NCI-H82 treated with DMSO at 0.1 percent for 48 hours (cell line): ENCODE data around the gene PRR15L.

Experiments used
- DNase-seq: peaks from one replicate; lab custom pipeline; 2025; ENCODE audit not compliant: unreplicated experiment; lab: John Stamatoyannopoulos, UW

Gene PRR15L

DNA sequence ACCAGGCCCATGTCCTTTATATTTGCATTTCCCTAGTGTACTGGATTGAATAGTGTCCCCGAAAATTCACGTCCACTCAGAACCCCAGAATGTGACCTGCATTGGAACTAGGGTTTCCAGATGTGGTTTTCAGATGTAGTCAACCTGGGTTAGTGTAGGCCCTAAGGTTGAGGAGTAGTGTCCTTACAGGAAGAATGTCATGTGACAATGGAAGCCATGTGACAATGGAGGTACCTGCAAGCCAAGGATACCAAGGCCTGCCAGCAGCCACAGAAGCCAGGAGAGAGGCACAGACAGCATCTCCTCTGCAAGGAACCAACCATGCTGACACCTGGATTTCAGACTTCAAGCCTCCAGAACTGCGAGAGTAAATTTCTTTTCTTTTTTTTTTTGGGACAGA lies 5.2 kb upstream of the PRR15L start:
- no peak for DNase-seq

DNA sequence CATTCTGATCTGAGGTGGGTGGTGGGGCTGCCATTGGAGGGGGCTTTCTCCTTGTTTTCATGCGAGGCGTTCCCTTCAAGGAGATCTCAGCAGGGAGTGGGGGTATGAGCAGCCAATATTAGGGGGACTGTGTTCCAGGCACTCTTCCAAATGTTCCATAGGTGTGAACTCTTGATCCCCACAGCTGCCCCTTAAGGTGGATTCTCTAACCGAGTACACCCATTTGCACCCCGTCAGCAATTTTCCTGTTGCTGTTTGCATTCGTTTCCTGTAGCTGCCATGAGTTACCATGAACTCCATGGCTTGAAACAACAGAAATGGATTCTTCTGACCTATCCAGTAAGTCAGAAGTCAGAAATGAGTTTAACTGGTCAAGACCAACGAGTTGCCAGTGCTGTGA lies 3.7 kb upstream of the PRR15L start:
- DNase-seq: no peak

DNA sequence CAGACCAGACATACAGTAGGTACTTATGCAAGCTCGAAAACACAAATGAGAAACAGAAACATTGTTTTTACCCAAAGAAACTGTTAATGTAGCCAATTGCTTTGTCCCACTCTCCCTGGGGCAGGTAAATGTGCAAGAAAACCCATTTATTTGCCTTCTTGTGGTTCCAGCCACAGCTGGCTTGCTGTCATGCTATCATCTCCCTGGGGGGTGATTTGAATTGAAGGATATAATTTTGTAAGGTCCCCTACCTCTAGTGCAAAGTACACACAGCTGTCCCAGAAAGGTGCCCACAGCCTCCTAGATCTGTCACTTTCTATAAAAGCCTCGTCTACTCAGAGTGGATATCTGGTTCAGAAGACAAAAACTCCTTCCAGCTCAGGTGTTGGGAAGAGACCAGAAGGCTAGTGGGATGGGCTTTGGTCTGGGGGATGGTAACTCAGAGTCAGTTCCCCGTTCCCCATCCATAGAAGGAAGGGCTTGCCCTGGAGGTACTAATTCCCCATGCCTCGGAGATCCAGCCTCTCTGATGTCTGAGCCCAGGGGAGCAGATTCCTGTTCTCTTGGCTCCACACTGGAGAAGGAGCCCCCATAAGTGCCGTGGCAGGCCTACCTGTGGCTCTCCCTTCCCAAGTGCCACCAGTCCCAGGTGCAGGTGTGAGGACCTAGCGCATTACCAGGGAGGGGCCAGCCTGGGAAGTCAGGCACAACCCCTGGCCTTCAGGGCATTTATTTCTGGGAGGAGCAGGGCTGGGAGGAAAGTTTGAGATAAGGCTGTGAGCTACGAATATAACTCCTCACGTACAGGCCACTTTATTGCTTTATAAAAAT lies 2.4 kb upstream of the PRR15L start:
- DNase-seq: no peak

DNA sequence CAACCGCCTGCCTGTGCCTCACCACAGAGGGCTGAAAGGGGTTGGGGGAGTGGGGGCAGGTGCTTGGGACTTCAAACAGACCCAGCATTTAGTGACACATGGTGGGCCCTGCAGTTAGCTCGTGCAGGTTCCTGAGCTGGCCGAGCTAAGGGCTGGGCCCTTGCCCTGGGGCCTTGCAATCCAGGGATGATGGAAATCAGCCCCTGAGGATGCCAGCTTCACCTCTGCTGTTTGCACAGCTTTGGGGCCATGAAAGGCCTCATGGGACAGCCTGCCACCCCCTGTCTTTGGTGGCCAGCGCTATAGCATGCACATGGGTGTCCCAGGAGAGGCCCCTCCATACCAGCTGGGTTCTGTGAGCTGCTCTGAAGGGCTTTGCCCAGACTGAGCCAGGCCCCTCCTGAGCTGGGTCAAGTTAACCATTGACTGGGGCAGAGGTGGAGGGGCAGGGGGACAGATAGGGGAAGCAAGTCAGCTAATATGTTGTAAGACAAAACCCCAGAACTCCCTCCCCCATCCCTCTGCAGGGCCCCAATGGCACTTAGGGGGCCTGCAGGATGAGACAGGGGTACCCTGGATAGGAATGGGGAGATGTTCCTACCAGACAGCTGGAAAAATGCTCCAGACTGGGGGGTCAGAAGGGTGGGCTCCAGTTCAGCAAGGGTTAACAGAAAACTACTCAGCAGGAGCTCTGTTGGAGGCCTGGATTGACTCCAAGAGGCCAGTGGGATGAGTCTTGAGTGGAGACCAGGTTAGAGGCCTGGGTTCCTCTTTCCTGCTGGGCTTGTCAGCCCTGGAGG lies 692 bp downstream of the PRR15L start:
- DNase-seq: no peak

DNA sequence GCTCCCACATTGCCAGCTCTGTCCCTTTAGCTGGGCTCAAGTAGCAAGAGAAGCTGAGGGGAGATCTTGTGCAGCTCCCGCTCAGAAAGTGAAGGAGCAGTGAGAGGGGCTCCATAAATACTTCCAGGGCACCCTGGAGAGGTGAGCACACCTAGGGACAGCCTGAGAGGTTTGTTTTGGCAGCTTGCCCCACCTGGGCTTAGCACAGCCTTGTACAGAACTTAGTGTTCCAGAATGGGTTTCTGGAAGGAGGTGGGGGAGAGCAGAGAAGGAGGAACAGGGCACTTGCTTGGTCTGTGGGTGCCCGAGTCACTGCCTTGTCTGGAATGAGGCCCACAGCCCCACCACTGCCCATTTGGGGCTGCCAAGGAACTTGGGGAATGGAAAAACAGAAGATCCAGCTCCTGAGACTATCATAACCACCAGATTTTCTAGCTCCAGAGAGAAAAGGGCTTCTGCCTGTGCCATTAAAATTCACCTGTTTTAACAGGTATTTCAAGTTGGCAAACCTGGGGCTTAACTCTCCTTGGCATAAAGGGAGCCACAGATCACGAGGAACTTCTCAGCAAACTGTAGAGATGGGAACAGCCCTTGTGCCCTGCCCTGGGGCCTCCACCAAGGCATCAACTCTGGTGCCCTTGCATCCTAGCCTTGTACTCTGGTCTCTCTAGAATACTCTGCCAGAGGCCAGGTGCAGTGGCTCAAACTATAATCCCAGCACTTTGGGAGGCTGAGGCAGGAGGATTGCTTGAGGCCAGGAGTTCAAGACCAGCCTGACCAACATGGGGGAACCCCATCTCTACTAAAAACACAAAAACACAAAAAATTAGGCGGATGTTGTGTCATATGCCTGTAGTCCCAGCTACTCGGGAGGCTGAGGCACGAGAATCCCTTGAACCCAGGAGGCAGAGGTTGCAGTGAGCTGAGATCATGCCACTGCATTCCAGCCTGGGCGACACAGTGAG lies 1.9 kb downstream of the PRR15L start:
- DNase-seq: no peak

DNA sequence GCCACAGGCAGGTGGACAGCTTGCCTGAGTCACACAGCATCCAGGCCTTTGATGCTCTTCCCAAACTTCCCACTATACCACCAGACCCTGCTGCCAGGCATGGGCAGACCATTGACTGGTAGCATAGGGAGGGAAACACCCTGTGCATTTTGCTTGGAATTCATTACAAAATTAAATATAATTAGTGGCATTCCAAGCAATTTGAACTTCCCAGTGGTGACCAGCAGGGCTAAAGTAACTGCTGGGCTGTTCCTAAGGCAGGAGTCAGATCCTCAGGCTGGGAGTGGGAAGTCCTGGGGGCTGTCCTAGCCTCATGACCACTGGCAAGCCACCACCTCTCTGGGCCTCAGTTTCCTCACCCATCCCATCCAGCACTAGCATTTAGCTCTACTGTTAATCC lies 3.8 kb downstream of the PRR15L start:
- no peak for DNase-seq

DNA sequence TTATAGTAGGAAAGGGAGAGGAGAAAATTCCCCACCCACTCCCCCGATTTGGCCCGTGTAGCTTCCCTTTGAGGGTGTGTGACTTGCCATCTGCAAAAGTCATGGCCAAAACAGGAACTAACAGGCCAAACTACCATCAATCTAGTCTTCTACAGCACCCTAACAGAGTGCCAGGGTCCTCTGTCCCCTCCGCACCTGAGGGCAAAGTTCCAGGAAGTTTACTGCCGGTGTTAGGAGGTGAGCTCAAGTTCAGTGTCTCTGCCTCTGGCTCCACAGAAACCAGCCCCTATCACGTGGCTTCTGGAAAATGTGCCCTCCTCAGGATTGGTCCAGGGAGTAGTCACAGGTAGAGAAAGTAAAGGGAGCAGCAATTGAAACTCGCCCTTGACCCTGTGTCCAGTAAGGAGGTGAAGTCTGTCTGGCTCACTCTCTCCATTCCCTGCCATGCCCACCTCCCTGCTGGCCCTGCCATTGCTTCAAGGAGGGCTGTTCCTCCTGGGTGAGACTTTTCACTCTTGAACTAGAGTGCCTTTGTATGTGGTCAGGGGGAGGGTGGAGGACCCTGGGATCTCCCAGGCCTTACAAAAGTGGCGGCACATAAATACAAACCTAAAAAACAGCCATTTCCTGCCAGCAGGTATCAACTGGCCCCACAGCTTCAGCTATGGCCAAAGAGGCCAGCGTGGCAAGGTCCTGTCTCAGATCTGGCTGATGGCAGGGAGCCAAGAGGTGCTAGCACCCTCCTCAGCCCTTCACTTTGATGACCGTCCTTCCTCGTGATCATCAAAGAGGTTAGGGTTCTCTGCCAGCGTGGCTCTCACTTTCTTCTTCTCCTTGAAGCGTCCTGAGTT lies 5.3 kb downstream of the PRR15L start:
- DNase-seq: no peak

DNA sequence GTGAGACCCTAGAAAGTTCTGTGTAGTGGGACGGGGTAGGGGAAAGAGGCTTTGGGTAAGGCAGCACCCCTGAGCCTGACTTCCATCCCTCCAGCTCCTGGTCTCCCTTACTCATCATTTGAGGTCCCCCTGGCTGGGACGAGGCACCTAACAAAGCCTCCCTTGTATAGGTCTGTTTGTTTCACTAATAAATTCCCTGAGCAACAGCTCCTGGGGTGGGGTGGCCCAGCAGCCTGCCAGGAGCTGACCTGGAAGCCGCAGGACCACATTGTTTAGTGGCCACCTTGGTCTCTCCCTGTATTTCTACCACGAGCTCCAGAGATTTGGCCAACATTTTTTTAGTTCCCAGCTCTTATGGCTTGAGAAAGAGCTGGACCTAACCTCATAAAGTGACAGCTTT lies 7.2 kb downstream of the PRR15L start:
- DNase-seq: no peak

DNA sequence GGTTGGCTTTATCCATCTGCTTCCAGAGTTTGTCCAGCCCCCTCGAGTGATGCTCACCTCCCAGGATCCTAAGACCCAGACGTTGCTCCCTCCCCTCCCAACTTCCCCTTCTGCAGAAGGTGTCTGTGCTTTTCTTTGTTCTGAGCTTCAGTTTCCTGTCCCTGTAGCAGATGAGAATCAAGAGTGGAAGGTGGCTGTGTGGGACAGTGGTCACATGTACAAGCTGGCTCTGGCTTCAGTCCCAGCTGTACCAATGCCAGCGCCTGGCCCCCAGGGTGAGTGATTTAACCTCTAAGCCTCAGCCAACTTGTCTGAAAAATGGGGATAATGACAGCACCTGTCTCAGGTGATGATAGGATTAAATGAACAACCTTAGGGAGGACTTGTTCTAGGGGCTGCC lies 7.7 kb downstream of the PRR15L start:
- no peak for DNase-seq

DNA sequence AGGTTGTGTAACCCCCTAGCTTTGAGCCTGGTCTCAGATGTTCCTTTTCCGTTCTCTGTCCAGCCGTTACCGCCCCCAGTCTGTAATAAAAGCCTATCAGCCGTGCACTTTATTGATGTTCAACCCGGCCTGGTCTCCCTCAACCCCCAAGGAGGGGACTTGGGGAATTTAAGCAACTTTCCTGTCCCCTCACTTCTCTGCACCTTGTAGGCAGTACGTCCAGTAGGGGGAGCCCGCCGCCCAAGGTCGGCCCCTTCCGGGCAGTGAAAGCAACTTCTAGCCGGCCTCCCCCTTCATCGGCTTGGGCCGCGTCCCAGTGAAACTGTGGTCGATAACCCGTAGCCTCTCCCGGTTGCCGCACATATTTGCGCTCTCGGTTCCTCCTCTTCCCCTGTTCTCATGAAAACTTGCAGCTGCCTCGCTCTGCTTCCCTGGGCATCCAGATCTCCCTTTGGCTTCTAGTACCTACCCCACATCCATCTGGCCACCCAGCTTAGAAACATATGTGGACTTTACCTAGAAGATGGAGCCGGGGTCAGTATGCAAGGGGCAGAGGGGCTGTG lies 8.4 kb downstream of the PRR15L start:
- peak; percentile 65 for DNase-seq

DNA sequence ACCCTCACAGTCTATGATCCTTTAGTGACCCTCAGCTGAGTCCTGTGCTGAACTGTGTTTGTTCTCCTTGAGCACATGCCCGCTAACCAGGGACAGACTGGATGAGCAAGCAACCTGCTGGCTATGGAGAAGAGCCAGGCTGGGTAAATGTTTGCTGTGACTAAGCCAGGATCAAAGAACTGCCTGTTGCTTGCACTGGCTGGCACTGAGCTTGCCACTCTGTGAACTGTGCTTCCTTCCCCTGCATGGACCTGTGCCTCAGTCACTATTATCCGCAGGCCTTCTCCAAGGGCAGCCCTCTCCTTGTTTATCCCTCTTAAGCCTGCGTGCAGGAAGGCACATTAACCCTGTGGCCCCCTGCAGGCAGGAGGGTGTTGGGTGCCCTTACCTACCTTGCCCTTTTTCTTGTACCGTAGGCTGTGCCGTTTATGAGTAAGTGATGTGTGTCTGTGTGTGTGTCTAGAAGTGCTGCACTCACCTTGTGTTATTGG lies 8.9 kb downstream of the PRR15L start:
- no peak for DNase-seq

DNA sequence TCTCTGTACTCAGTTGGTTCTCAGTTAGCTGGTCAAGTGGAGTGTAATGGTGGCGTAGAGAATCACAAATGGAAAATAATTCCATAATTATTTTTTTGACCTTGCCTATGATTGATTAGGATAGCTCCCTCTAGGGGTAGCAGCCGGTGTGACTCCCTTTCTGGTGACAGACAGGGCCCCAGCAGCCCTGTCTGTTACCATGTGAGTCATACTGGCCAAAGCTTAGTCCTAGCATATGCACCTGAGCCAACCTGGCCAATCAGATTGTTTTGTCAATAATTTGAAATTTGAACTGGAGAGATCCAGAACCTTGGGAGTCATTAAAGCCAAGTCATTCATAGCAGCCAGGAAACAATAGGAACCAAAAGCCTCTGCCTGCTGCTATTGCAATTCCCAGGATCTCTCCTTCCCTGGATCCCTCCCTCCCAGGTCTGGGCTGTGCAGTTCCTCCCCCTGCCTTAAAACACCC lies 10.7 kb downstream of the PRR15L start:
- peak; percentile 52 for DNase-seq

DNA sequence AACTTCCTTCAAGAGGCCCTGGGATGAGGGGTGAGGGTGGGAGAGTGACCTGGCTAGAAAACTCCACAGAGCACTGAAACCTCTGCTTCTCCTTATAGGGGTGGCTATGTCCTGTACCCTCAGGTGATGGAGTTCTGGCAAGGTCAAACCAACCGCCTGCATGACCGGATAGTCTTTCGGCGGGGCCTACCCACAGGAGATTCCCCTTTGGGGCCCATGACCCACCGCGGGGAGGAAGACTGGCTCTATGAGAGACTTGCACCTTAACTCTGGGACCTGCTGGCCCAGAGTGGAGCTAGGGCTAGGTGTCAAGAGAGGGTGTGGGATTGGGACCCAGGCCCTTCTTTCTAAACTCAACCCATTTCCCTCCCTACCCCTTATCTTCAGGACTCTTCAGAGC lies 11.2 kb downstream of the PRR15L start:
- no peak for DNase-seq

DNA sequence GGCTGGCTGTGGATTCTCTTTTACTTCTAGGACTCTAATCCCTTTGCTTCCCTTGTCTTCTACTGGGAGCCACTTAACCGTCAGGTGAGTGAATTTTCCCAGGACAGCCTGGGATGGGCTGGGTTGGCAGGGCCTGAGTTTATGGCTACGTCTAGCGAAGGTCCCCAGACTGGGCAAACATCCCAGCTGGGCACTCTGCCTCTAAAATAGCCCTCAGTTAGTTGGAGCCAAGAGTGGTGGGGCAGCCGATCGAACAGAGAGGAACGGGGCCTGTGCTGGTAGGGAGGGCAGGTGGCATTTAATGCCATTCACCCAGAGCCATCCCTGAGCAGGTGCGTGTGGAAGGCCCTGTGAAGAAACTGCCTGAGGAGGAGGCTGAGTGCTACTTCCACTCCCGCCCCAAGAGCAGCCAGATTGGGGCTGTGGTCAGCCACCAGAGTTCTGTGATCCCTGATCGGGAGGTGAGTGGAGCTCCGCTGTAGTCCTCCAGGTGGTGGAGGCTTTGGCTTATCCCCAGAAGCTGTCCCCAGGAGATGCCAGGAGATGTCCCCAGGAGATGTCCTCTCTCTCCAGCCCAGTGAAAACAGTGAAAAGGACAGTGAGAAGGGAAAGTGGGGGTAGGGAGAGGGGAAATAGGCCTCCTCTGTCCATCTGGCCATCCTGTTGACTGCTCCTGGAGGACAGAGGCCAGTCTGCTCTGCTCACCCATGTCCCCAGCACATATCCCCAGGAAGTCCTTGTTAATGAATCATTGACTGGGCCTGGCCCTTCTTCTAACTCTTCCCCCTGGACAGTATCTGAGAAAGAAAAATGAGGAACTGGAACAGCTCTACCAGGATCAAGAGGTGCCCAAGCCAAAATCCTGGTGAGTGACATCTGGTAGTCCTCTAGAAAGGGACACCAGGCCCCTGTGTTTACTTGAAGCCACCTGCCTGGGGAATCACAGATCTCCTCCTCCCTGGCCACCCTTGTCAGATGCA lies 11.9 kb downstream of the PRR15L start:
- no peak for DNase-seq

DNA sequence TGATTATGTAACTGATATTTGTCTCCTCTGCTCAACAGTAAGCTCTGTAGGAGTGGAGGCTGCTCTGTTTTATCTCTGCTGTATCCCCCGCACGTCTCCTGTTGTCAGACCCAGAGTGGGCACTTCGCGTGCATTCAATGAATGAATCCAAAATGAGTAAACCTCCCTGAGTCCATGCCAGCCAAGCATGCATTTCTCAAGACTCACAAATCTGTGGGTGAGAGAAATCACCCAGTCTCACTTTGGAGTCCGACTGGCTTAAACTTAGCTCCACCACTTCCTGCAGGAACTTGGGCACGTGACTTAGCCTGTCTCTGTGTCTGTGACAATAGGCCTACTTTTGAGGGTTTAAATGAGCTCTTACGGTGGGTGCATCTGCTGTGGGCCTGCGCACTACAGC lies 12.6 kb downstream of the PRR15L start:
- no peak for DNase-seq

DNA sequence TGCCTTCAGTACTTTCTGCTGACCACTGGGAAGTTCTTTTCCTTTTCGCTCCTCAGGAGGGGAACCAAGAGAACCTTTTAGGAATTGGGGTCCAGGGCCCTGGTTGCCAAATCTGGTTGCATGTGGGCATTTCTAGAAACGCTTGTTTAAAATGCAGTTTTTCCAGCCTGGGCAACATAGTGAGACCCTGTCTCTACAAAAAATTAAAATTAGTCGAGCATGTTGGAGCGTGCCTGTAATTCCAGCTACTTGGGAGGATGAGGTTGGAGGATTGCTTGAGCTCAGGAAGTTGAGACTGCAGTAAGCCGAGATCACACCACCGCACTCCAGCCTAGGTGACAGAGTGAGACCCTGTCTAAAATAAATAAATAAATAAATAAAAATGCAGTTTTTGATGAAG lies 15.1 kb downstream of the PRR15L start:
- DNase-seq: no peak

DNA sequence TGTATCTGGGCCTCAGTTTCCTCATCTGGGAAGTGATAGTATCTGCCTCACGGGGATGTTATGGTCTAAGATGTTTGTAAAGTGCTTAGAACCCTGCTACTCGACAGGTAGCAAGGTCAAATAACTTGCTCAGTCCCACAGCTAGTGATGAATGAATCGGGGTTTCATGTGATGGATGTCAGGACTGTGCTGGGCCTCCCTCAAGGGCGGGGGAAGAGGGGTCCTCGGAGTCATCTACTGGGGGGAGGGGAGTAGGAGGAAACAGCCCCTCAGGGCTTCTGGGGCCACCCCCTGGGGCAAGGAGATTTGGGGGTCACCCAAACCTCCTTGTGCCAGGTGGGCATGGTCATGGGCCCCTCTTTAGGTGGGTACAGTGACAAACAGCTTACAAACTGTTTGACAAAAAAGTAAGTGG lies 15.6 kb downstream of the PRR15L start:
- DNase-seq: no peak

DNA sequence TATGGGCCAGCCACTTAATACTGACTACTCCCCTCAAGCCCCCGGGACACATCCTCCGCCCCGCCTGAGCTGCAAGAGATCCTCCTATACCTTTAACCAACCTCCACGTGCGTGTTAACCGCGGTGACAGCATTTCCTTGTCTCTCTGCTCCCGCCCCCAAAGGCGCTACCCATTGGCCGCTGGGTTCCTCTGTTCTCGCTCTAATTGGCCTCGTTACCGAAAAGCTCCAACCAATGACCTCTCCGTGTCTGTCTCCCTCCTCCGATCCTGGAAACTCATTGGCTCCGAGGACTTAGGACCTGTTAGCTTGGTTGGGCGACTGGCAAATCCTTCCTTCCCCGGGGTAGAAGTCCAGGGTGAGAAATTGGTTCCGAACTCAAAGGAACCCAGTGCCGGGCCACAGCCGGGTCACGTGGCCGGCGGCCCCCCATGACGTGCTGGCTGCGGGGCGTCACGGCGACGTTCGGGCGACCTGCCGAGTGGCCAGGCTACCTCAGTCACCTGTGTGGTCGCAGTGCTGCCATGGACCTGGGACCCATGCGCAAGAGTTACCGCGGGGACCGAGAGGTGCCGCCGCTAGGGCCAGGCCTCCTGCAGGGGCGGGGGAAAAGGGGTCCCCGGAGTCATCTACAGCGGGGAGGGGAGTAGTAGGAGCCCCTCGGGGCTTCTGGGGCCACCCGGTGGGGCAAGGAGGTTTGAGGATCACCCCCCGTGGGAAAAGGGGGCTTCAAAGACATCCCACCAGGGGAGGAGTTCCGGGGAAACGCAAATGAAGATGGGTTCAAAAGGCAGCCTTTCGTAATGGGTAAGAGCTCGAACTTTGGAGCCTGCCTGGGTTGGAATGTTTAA lies 16.2 kb downstream of the PRR15L start, which contains the start of gene PNPO:
TSS of gene PNPO (plus strand) at position 326 of the 850 bp plus-strand sequence. CDS start at position 431, 105 bp downstream.
- peak; percentile 98 for DNase-seq
